ENCODE data around the gene ACY1.

Gene ACY1

GRCh38 chr3:52005571-52005986 is 22.2 kb downstream of the ACY1 start:
- DNase-seq (ENCODE audit: low spot score): no peak
- in situ Hi-C loops (cut with MboI; ENCODE audit: low pct_unique_long_range_greater_than_20kb, low sequenced_read_pairs, unreplicated experiment): no loop called here
- TF ChIP-seq CTCF (IDR thresholded peaks at IDR 0.05; ENCODE audit: extremely low read depth, insufficient read depth, missing control alignments): no peak

GRCh38 chr3:52006017-52006819 is 22.9 kb downstream of the ACY1 start:
- TF ChIP-seq CTCF (IDR thresholded peaks at IDR 0.05; ENCODE audit: extremely low read depth, insufficient read depth, missing control alignments): no peak
- in situ Hi-C loops (cut with MboI; ENCODE audit: low pct_unique_long_range_greater_than_20kb, low sequenced_read_pairs, unreplicated experiment): no loop called here
- no peak for DNase-seq (ENCODE audit: low spot score)

- in situ Hi-C loops (cut with MboI; ENCODE audit: low pct_unique_long_range_greater_than_20kb, low sequenced_read_pairs, unreplicated experiment): no loop called here
- no peak for DNase-seq (ENCODE audit: low spot score)
- no peak for TF ChIP-seq CTCF (IDR thresholded peaks at IDR 0.05; ENCODE audit: extremely low read depth, insufficient read depth, missing control alignments)
These were observed 23.4 kb downstream of the ACY1 start for GRCh38 chr3:52006820-52007133.

GRCh38 chr3:52007291-52007690 is 24.0 kb downstream of the ACY1 start:
- TF ChIP-seq CTCF (IDR thresholded peaks at IDR 0.05; ENCODE audit: extremely low read depth, insufficient read depth, missing control alignments): no peak
- in situ Hi-C loops (cut with MboI; ENCODE audit: low pct_unique_long_range_greater_than_20kb, low sequenced_read_pairs, unreplicated experiment): no loop called here
- no peak for DNase-seq (ENCODE audit: low spot score)

- DNase-seq (ENCODE audit: low spot score): no peak
- TF ChIP-seq CTCF (IDR thresholded peaks at IDR 0.05; ENCODE audit: extremely low read depth, insufficient read depth, missing control alignments): no peak
- in situ Hi-C loops (cut with MboI; ENCODE audit: low pct_unique_long_range_greater_than_20kb, low sequenced_read_pairs, unreplicated experiment): no loop called here
These were observed 27.1 kb downstream of the ACY1 start for GRCh38 chr3:52010431-52010830.

- in situ Hi-C loops (cut with MboI; ENCODE audit: low pct_unique_long_range_greater_than_20kb, low sequenced_read_pairs, unreplicated experiment): no loop called here
- no peak for DNase-seq (ENCODE audit: low spot score)
- no peak for TF ChIP-seq CTCF (IDR thresholded peaks at IDR 0.05; ENCODE audit: extremely low read depth, insufficient read depth, missing control alignments)
These were observed 29.4 kb downstream of the ACY1 start for GRCh38 chr3:52012699-52013098.

Measured in GM13977 (cell line).